ENCODE measurements around the gene TSPAN33. TPM values are rescaled to one million over a fixed set of nuclear protein-coding genes. Genes with fewer than 3 reads are reported as not detected.
"Not testable (repeated sequence)": the region's sequence is repeated elsewhere in the genome, so short reads cannot be mapped to it uniquely, and the experiment has no call there.

Gene TSPAN33
- total RNA-seq, 2 experiments from 2014 or later, result 14.6 to 44.8 TPM

DNA sequence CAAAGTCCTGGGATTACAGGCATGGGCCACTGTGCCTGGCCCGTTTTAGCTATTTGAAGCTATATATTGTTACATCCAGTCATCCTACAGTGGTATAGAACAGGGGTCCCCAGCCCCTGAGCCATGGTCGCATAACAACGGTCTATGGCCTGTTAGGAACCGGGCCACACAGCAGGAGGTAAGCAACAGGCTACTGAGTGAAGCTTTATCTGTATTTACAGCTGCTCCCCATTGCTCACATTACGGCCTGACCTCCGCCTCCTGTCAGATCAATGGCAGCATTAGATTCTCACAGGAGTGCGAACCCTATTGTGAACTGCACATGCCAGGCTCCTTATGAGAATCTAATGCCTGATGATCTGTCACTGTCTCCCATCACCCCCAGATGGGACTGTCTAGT is 26.3 kb upstream of the TSPAN33 start:
- Histone ChIP-seq H2AFZ (ENCODE audit: low read length) (no peak overlapping the region), H3K79me2 (ENCODE audit: insufficient read depth, low read depth, low read length) (no peaks in the 10 kb centered on the region), H3K27ac (ENCODE audit: low read depth, low read length, poor library complexity, severe bottlenecking) (no peak overlapping the region), H3K9me2 (ENCODE audit: insufficient read depth, low read length) (no peaks in the 10 kb centered on the region), H3K9me3 (ENCODE audit: low read length) (peaks cover 24% of the 10 kb centered on the region), H3K4me2 (ENCODE audit: low read length) (no peak overlapping the region), H3K36me3 (ENCODE audit: insufficient read depth, low read length) (no peaks in the 10 kb centered on the region; the same call in 1 of the 2 replicates), H3K4me3 (ENCODE audit: low read depth, low read length, poor library complexity, severe bottlenecking) (no peak overlapping the region), H4K20me1 (ENCODE audit: insufficient read depth, low read length) (no peaks in the 10 kb centered on the region), H3K4me1 (ENCODE audit: insufficient read depth, low read length, poor library complexity, severe bottlenecking) (no peaks in the 10 kb centered on the region)
- no peak for DNase-seq (ENCODE audit: low spot score)
- ChIA-PET POLR2A (no interaction called here), CTCF (ENCODE audit: unreplicated experiment) (no interaction called here)
- no TSS peak for BruUV-seq (replicated peaks)
- intact Hi-C loops (cut with micrococcal nuclease; ENCODE audit: unreplicated experiment), result no loop called here
- TF ChIP-seq, protein P1, sequence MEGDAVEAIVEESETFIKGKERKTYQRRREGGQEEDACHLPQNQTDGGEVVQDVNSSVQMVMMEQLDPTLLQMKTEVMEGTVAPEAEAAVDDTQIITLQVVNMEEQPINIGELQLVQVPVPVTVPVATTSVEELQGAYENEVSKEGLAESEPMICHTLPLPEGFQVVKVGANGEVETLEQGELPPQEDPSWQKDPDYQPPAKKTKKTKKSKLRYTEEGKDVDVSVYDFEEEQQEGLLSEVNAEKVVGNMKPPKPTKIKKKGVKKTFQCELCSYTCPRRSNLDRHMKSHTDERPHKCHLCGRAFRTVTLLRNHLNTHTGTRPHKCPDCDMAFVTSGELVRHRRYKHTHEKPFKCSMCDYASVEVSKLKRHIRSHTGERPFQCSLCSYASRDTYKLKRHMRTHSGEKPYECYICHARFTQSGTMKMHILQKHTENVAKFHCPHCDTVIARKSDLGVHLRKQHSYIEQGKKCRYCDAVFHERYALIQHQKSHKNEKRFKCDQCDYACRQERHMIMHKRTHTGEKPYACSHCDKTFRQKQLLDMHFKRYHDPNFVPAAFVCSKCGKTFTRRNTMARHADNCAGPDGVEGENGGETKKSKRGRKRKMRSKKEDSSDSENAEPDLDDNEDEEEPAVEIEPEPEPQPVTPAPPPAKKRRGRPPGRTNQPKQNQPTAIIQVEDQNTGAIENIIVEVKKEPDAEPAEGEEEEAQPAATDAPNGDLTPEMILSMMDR (conservative IDR thresholded peaks at IDR 0.05; ENCODE audit: low read length), result no peak
- TF ChIP-seq EZH2phosphoT487 (IDR thresholded peaks at IDR 0.05; ENCODE audit: borderline replicate concordance, low read depth, low read length), result no peak

DNA sequence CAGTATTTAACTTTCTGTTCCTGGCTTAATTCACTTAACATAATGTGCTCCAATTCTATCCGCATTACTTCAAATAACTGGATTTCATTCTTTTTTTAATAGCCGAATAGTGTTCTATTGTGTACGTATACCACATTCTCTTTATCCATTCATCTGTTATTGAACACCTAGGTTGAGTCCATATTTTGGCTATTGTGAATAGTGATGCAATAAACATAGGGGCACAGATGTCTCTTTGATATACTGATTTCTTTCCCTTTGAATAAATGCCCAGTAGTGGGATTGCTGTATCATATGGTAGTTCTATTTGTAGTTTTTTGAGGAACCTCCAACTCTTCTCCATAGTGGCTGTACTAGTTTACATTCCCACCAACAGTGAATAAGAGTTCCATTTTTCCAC is 25.5 kb upstream of the TSPAN33 start:
- no peak overlapping the region for H3K4me2 ChIP-seq (ENCODE audit: low read length)
- no peak for DNase-seq (ENCODE audit: low spot score)
- TF ChIP-seq EZH2phosphoT487 (IDR thresholded peaks at IDR 0.05; ENCODE audit: borderline replicate concordance, low read depth, low read length), result no peak
- TF ChIP-seq, protein P1 (conservative IDR thresholded peaks at IDR 0.05; ENCODE audit: low read length), result no peak
- H3K4me3 ChIP-seq (ENCODE audit: low read depth, low read length, poor library complexity, severe bottlenecking), result no peak overlapping the region
- H3K9me3 ChIP-seq (ENCODE audit: low read length), result peaks cover 24% of the 10 kb centered on the region
- BruUV-seq (replicated peaks), result no TSS peak
- no peaks in the 10 kb centered on the region for H3K4me1 ChIP-seq (ENCODE audit: insufficient read depth, low read length, poor library complexity, severe bottlenecking)
- no peaks in the 10 kb centered on the region for H3K79me2 ChIP-seq (ENCODE audit: insufficient read depth, low read depth, low read length)
- H4K20me1 ChIP-seq (ENCODE audit: insufficient read depth, low read length), result no peaks in the 10 kb centered on the region
- no peak overlapping the region for H3K27ac ChIP-seq (ENCODE audit: low read depth, low read length, poor library complexity, severe bottlenecking)
- ChIA-PET POLR2A (no interaction called here), CTCF (ENCODE audit: unreplicated experiment) (no interaction called here)
- intact Hi-C loops (cut with micrococcal nuclease; ENCODE audit: unreplicated experiment), result no loop called here
- no peak overlapping the region for H2AFZ ChIP-seq (ENCODE audit: low read length)
- H3K9me2 ChIP-seq (ENCODE audit: insufficient read depth, low read length), result no peaks in the 10 kb centered on the region
- no peaks in the 10 kb centered on the region; the same call in 1 of the 2 replicates for H3K36me3 ChIP-seq (ENCODE audit: insufficient read depth, low read length)

DNA sequence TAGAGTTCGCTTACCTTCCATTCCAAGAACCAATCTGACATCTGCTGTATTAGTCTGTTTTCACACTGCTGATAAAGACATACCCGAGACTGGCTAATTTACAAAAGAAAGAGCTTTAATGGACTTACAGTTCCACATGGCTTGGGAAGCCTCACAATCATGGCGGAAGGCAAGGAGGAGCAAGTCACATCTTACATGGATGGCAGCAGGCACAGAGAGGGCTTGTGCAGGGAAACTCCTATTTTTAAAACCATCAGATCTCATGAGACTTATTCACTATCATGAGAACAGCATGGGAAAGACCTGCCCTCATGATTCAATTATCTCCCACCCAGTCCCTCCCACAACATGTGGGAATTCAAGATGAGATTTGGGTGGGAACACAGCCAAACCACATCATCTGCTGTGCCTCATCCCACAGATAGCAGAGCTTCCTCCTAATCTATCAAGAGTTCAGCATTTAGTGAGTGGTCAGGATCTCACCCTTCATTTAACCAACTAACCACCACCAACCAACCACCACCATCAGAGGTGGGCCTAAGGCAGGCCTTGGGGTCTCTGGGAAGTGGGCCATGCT is 22.9 kb upstream of the TSPAN33 start:
- H3K4me1 ChIP-seq (ENCODE audit: insufficient read depth, low read length, poor library complexity, severe bottlenecking); H3K4me2 ChIP-seq (ENCODE audit: low read length); DNase-seq (ENCODE audit: low spot score); H2AFZ ChIP-seq (ENCODE audit: low read length); H3K36me3 ChIP-seq (ENCODE audit: insufficient read depth, low read length); BruUV-seq (replicated peaks); H3K79me2 ChIP-seq (ENCODE audit: insufficient read depth, low read depth, low read length); H3K27ac ChIP-seq (ENCODE audit: low read depth, low read length, poor library complexity, severe bottlenecking); intact Hi-C loops (cut with micrococcal nuclease; ENCODE audit: unreplicated experiment); CTCF ChIA-PET (ENCODE audit: unreplicated experiment); H4K20me1 ChIP-seq (ENCODE audit: insufficient read depth, low read length); H3K9me2 ChIP-seq (ENCODE audit: insufficient read depth, low read length); H3K4me3 ChIP-seq (ENCODE audit: low read depth, low read length, poor library complexity, severe bottlenecking): not testable (repeated sequence)
- peaks cover 12% of the 10 kb centered on the region for H3K9me3 ChIP-seq (ENCODE audit: low read length)
- POLR2A ChIA-PET, result interaction anchor here (0.7 kb wide), 1 partner anchor 305 kb away, joined by 3 read pairs; no protein-coding TSS in a partner anchor

All from OCI-LY7 (cell line).